NAMALWA (cell line): Measurements from ENCODE around the gene FBXL5.

Experiments used
- DNase-seq: peaks from one replicate; pipeline ENCODE4 v3.0.0-alpha.2; 2015; ENCODE audit warnings: low spot score

The FBXL5 gene, protein sequence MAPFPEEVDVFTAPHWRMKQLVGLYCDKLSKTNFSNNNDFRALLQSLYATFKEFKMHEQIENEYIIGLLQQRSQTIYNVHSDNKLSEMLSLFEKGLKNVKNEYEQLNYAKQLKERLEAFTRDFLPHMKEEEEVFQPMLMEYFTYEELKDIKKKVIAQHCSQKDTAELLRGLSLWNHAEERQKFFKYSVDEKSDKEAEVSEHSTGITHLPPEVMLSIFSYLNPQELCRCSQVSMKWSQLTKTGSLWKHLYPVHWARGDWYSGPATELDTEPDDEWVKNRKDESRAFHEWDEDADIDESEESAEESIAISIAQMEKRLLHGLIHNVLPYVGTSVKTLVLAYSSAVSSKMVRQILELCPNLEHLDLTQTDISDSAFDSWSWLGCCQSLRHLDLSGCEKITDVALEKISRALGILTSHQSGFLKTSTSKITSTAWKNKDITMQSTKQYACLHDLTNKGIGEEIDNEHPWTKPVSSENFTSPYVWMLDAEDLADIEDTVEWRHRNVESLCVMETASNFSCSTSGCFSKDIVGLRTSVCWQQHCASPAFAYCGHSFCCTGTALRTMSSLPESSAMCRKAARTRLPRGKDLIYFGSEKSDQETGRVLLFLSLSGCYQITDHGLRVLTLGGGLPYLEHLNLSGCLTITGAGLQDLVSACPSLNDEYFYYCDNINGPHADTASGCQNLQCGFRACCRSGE

DNA sequence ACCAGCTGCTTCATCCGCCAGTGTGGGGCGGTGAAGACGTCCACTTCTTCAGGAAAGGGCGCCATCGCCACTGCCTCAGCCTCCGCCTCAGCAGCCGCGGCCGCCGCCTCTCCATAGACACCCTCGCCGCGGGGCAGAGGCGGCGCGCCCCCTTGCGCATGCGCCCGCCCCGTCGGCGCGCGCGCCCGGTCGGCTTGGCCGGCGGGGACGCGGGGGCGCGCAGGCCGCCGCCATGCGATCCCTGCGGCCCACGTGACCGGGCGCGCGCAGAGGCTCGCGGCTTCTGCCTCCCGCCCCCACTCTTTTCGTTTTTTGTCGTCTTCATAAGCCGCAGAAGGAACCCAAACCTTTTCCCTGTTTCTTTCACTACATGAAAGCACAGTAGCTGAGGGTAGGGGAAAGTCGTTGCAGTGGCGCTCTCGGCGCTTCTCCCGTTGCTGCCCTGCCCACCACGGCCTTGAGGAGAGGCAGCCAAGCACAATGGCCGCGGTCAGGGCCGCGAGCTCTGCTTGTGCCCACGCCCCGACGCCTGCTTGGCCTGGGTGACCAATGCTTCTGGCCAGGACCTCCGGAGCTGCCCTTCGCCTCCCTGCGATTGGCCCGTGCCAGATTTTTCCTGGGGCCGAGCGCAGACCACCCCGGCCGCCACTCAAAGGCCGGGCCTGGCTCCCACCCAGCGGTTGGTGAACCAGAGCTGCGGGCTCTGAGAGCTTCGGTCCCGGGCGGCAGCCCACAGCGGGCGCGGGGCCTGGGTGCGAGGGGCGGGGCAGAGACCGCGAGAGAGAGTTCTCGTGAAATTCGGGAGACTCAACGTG, at the start of gene FBXL5:
FBXL5 (minus strand) TSS at position 135 of the 815 bp plus-strand sequence; CDS start at position 65, 70 bp downstream.
- DNase-seq, result peak; percentile 89

DNA sequence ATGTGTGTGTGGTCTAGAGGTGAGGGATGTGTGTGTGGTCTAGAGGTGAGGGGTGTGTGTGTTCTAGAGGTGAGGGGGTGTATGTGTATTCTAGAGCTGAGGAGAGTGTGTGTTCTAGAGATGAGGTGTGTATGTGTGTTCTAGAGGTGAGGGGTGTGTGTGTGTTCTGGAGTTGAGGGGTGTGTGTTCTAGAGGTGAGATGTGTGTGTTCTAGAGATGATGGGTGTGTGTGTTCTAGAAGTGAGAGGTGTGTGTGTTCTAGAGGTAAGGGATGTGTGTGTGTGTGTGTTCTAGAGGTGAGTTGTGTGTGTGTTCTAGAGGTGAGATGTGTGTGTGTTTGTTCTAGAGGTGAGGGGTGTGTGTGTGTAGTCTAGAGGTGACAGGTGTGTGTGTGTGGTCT, 49.0 kb upstream of the FBXL5 start:
- no peak for DNase-seq

DNA sequence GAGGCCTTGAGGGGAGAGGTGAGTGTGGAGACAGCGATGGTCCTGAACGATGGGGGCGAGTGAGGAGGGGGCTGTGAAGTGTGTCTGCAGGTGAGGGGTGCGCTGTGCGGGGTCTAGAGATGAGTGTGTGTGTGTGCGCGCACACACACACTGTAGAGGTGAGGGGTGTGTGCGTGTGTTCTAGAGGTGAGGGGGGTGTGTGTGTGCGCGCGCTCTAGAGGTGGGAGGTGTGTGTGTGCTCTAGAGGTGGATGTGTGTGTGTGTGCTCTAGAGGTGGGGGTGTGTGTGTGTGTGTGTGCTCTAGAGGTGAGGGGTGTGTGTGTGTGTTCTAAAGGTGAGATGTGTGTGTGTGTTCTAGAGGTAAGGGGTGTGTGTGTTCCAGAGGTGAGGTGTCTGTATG, 48.3 kb upstream of the FBXL5 start:
- DNase-seq, result no peak

DNA sequence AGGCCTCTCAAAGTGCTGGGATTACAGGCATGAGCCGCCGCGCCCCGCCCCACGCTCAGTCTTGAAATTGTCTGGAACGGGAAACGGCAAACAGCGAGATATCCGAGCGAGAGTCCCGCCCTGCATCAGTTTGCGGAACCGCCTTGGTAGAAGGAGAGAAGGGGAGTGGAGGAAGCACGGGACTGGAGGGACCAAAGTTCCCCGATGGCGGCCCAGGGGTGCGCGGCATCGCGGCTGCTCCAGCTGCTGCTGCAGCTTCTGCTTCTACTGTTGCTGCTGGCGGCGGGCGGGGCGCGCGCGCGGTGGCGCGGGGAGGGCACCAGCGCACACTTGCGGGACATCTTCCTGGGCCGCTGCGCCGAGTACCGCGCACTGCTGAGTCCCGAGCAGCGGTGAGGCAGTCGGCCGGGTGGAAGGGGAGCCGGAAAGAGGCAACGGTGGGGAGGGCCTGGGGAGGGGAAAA, 47.8 kb upstream of the FBXL5 start, which contains the start of gene BST1:
BST1 (plus strand) TSS at position 125 of the 463 bp plus-strand sequence; CDS start at position 205, 80 bp downstream.
- no peak for DNase-seq

DNA sequence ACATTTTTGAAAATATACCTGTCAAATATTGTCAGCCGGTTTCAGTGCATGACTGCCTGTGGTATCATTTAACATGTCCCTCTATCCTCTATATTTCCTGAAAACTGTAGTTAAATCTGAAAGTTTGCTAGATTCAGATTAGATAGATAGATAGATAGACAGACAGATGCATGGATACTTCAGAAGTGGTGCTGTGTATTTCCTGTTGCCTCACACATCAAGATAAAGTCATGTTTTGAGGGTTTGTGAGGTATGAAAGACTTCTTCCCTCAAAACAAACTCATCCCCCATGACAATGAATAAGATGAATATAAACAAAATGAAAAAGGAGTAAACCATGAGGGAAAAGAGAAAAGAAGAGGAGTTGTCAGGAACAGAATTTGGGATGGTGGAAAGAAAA, 41.7 kb upstream of the FBXL5 start:
- no peak for DNase-seq

DNA sequence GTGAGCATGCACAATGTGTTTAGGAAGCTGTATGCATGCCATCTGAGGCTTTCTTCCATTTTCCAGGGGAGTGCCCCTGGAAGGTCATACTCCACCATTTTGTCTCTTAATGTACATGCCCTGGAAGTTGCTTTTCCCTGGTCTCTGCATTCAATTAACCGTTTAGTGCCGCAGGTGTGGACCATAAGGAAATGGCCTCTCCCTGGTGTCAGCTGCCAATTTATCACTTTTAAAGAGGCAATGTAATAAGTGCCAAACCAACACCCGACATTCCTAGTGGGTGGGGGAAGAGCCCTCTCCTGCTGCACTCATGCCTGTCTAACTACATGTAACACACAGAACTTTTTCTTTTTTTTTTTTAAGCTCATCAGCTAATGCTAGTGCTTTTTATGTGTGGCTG, 40.6 kb upstream of the FBXL5 start:
- no peak for DNase-seq

DNA sequence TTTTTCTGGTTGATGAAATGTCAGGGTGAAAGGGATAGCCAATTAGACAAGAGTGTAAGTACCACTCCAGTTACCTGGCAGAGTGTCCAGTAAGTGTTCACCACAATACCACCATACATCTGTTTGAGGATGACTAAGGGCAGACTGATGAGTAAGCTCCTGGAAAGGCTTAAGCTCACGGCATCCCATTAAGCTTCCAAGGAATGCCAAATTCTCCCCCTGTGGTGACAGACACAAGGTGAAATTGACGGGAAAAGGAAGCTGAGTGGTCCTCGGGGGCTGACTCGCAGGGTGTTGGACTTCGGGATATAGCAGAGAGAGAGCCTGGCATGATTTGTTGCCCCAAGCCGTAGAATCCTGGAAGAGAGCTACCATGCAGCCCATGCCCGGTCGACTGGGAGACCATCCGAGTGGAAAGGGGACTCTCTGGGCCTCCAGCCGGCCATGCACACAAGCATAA, 40.1 kb upstream of the FBXL5 start:
- no peak for DNase-seq

DNA sequence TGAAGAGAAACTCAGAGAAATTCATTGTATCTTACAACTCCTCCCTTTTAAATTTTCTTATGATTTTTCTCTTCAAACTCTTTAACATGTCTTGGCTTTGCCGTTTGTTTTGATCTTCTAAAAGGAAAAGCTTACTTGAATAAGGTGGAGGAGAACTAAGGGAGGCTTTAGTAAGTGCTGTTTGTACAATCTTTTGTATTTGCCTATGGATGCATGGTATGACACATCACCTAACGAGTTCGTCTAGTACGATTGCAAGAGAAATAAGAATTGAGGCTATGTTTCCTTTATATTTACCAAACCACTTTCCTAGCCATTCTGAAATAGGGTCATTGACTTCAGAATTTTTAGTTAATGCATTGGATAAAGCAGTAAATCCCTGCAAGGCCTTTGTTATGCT, 39.3 kb upstream of the FBXL5 start:
- DNase-seq, result no peak

DNA sequence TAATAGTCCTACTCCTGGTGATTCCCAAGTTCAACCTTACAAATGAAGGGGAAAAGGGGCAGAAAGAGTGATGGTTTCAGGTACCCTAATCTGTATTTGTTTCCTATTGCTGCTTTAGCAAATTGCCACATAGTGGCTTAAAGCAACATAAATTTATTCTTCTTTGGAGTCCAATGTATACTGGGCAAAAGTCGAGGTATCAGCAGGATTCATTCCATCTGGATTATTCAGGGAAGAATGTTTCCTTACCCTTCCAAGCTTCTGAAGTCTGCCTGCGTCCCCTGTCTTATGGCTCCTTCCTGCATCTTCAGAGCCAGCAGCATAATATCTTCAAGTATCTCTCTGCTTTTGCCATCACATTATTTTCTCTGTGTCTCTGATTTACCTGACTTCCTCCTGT, 37.4 kb upstream of the FBXL5 start:
- no peak for DNase-seq

DNA sequence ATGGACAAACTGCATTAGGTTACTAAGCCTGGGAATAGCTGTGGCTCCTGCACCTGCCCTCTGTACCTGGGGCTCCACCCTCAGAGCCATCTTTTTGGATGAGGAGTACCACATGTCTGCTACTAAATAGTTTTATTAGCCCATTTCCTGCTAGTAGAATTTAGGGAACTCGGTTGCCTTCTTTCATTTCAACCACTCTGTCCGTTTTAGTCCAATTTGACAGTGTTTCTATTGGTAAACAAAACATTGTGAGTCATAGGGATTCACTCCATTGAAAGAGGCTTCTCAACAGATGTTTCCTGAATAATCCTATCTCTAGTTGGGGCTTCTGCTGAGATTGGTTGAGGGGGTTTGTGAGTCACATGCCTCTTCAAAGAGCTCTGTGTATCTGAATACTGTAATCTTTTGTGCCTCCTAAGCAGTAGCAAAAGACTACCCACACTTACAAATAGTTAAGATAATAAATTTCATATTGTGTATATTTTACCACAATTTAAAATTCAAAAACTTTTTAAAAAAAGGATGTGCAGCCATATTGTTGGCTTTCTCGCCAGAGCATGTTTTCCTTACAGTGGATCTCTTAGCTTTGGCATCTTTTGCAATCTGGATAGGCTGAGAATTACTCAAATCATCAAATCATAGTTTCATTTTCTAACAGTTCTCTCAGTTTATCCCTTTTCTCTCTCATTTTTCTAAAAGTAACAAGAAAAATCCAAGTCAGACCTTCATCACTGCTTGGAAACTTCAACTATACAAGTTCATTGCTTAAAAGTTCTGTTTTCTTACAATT, 36.4 kb upstream of the FBXL5 start:
- DNase-seq, result no peak

DNA sequence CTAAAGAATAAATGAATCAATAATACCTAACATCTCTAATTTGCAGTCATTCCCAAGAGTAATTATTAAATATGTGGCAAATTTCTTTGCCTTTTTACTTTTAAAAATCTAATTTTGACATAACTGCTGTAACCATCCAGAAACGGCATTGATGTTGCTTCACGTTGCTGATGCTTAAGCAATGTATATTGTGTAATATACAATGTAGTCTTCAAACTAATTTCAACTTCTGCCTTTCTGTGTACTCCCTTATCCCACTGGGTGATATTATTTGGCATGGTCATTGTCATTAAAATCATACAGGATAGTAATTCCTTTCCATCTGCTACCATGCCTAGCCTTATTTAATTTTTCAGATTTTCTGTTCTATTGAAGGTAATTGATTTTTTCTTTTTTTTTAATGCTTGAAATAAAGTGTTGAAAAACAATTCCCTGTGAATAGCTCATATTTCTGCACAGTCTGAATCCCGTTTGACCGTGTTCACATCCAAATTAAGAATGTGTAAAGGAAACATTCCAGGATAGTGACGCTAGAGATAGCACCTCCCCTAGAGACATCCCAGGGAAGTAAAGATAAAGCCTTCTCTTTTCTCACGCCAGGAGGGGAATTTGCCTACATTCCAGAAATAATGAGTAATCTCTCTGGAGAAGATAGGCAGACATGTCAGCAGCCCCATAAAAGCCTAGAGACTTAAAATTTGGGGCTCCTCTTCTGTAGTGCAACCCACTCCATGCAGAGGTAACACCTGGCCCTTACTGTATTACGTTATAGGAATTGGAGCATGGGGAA, 35.1 kb upstream of the FBXL5 start:
- DNase-seq, result no peak

DNA sequence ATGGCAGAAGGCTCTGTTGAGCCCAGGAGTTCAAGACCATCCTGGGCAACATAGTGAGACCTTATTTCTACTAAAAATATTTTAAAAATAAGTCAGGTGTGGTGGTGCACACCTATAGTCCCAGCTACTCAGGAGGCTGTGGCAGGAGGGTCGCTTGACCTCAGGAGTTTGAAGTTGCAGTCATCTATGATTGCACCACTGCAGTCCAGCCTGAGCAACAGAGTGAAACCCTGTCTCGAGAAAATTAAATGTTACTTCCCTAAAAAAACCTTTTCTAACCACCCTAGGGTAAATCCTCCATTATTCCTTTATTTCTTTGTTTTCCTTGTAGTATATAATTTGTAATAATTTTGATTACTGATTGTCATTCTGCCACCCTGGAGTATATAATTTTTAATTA, 34.4 kb upstream of the FBXL5 start:
- DNase-seq, result no peak

DNA sequence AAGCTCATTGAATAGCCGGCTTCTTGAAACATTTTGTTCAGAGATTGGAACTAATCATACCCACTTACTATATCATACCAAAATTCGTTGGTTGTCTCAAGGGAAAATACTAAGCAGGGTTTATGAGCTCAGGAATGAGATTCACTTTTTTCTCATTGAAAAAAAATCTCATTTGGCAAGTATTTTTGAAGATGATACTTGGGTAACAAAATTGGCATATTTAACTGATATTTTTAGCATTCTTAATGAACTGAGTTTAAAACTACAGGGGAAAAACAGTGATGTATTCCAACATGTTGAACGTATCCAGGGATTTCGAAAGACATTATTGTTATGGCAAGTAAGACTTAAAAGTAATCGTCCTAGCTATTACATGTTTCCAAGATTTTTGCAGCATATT, 32.9 kb upstream of the FBXL5 start:
- no peak for DNase-seq

DNA sequence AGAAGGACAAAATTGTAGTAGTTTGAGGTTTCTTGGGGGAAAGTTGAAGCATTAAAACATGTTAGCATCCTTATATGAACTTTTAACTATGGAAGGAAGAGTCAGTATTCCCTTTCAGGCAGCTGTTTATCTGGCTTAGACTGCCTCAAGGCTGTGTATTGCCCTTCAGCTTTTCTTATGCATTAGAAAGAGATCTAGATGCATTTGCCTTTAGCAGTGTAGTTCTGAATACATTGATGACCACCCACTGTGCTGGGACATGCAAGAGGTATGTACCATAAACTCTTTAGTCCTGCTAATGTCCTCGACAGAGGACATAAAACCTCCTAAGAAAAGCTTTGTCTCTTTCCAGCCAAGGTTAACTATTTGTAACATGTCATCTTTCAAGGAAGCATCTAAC, 29.3 kb upstream of the FBXL5 start:
- no peak for DNase-seq

DNA sequence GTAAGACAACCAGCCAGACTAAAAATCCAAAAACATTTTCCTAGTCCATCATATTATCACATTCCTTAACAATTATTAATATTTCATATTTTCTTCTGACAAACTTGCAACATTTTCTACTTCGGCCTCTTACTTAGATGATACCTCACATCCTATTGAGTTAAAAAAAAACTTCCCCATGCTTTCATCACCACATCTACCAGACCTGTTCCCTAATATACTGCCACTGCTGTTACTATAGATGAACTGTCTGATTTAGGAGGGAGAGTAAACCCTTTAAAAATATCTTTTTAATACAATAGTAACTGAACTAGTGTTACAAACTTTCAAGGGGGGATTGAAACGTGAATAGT, 28.0 kb upstream of the FBXL5 start:
- DNase-seq, result no peak

DNA sequence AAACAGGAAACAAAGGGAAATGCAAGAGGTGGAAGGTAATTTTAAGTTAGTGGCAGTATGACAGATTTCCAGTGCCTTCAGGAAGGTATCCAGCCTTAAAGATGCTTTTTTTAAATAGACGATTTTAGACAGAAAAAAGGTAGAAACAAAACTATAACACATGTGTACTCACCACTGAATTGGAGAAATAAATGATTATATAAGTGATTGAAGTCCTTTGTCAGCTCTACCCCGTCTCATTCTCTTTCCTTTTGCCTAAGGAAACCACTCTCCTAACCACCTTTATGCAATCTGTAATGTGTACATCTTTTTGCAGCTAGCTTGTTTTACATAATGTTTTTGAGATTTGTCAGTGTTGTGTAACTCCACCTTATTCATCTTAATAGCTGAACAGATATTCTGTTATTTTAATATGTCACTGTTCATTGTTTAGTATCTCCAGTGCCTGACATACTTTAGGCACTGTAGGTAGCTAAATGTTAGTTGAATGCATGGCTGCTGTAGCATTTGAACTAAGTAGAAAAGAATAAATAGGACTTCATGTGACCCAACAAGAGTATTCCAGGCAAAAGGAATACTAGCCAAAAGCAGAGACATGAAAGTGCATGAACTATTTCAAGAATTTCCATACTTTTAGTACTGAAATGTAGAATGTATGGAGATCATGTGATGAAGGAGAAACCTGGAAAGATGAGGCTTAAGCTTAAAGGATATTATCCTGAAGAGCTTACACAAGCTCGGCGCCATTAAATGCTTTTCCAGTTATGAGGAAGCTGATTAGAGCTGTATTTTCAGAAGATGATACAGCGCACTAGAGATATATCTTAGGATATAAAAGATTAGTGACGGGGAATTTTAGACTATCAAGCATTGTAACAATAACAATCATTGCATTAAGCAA, 27.3 kb upstream of the FBXL5 start:
- DNase-seq, result peak; percentile 46

DNA sequence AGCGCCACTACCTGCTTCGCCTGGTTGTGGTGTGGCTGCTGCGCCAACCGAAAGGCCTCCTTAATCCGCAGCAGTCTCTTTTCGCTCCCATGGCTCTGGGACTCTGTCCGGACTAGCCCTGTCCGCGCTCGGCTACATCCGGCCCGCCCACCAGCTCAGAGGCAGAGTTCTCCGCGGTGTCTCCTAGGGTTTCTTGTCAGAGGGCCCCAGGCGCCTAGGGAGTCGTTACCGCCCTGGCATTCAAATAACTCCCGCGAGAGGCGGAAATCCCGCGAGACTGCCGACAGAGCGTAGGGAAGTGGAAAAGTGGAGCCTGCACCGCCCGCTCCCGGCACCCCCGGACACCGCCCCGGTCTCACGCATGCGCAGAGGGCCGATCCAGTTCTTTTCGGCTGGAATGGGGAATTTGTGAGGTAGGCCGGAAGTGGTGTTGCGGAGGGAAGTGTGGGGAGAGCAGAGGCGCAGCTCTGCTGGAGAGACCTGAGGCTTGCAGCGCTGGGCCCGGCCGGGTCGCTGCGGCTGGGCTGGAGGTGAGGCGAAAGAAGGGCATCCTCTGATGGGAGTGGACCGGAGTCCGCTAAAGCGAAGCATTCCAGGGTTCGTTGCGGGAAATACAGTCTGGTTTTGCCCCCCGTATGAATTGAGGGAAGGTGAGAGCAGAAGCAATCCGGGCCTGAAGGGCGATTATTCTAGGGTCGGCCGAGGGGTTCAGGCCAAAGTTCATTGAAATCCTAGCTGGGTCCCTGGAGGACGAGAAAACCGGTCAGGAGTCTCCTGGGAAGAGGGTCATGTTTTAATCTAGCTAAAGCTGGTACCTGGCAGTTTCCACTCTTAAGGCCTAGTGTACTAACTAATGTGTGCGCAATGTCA, 26.4 kb upstream of the FBXL5 start, which contains the start of gene FAM200B:
FAM200B (plus strand) TSS at position 456 of the 870 bp plus-strand sequence. CDS start 5,151 bp downstream, outside the sequence.
- peak; percentile 99 for DNase-seq

DNA sequence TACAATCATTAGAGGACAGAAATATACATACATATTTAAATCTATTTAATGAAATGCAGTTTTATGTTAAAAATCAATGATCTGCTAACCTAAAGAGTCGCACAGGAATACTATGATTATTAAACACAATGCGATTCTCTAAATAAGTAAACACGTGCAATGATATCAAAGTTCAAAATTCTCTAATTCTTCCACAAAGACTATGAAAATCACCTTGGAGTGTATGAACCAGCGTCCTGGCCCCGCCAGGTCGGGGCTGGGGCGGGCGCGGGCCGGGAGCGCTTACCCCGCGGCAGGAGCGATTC, 25.9 kb upstream of the FBXL5 start:
- no peak for DNase-seq

DNA sequence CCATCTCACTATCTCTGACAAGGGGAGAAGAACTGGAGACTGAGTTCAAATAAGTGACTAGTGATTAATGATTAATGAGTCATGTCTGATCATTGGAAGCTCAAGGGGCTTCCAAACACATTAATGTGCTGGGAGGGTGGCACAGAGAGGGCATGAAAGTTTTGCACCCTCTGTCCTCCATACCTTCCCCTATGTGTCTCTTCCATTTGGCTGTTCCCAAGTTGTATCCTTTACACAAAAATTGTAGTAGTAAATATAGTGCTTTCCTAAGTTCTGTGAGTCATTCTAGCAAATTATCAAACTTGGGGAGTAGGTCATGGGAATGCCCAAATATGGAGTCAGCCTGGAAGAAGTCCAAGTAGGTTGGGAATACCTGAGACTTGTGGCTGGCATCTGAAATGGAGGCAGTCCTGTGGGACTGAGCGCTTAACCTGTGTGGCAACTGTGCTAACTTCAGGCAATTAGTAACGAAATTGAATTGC, 22.4 kb upstream of the FBXL5 start:
- no peak for DNase-seq
